AG08395 (cell line): Measurements from ENCODE around the gene THEM4.
"Not testable (repeated sequence)": the region's sequence is repeated elsewhere in the genome, so short reads cannot be mapped to it uniquely, and the experiment has no call there.

Experiments
- DNase-seq: peaks from one replicate; pipeline ENCODE4 v3.0.0; 2012; ENCODE audit warnings: mixed read lengths, low spot score

THEM4 gene

GRCh38 chr1:151893176-151893924, 16.0 kb downstream of the THEM4 start:
- peak; percentile 10 for DNase-seq

- peak; percentile 67 for DNase-seq
These were observed 17.1 kb downstream of the THEM4 start for GRCh38 chr1:151892190-151892589.

- no peak for DNase-seq
These were observed 17.8 kb downstream of the THEM4 start for GRCh38 chr1:151891512-151891911.

- DNase-seq = peak; percentile 27
These were observed 20.2 kb downstream of the THEM4 start for GRCh38 chr1:151888972-151889570.

- DNase-seq = no peak
These were observed 22.3 kb downstream of the THEM4 start for GRCh38 chr1:151887028-151887427.

GRCh38 chr1:151885479-151885878, 23.8 kb downstream of the THEM4 start:
- DNase-seq = no peak

- not testable (repeated sequence) for DNase-seq
These were observed 24.4 kb downstream of the THEM4 start for GRCh38 chr1:151884879-151885278.

- DNase-seq = not testable (repeated sequence)
These were observed 24.9 kb downstream of the THEM4 start for GRCh38 chr1:151884445-151884844.

GRCh38 chr1:151883898-151884297, 25.4 kb downstream of the THEM4 start:
- not testable (repeated sequence) for DNase-seq

GRCh38 chr1:151882918-151883317, 26.4 kb downstream of the THEM4 start:
- DNase-seq = not testable (repeated sequence)

- DNase-seq = no peak
These were observed 26.8 kb downstream of the THEM4 start for GRCh38 chr1:151882466-151882865.

- DNase-seq = no peak
These were observed 27.8 kb downstream of the THEM4 start for GRCh38 chr1:151881479-151881878.

- DNase-seq = no peak
These were observed 33.8 kb downstream of the THEM4 start for GRCh38 chr1:151875419-151876097.

- DNase-seq = not testable (repeated sequence)
These were observed 36.5 kb downstream of the THEM4 start for GRCh38 chr1:151872776-151873175.

- DNase-seq = no peak
These were observed 37.9 kb downstream of the THEM4 start for GRCh38 chr1:151871284-151872030.

- DNase-seq = no peak
These were observed 40.8 kb downstream of the THEM4 start for GRCh38 chr1:151868486-151868885.

- no peak for DNase-seq
These were observed 41.4 kb downstream of the THEM4 start for GRCh38 chr1:151867765-151868411.

- DNase-seq = no peak
These were observed 42.0 kb downstream of the THEM4 start for GRCh38 chr1:151867321-151867720.

GRCh38 chr1:151864411-151864810, 44.9 kb downstream of the THEM4 start:
- DNase-seq = no peak

GRCh38 chr1:151862604-151863003, 46.7 kb downstream of the THEM4 start:
- no peak for DNase-seq

- DNase-seq = no peak
These were observed 48.7 kb downstream of the THEM4 start for GRCh38 chr1:151860504-151861187.
